GOT3 (cell line): Measurements from ENCODE around the gene OXT.

Experiments used
- DNase-seq: peaks from one replicate; lab custom pipeline; 2025; ENCODE audit warnings: mixed read lengths; lab: John Stamatoyannopoulos, UW

The OXT gene

DNA sequence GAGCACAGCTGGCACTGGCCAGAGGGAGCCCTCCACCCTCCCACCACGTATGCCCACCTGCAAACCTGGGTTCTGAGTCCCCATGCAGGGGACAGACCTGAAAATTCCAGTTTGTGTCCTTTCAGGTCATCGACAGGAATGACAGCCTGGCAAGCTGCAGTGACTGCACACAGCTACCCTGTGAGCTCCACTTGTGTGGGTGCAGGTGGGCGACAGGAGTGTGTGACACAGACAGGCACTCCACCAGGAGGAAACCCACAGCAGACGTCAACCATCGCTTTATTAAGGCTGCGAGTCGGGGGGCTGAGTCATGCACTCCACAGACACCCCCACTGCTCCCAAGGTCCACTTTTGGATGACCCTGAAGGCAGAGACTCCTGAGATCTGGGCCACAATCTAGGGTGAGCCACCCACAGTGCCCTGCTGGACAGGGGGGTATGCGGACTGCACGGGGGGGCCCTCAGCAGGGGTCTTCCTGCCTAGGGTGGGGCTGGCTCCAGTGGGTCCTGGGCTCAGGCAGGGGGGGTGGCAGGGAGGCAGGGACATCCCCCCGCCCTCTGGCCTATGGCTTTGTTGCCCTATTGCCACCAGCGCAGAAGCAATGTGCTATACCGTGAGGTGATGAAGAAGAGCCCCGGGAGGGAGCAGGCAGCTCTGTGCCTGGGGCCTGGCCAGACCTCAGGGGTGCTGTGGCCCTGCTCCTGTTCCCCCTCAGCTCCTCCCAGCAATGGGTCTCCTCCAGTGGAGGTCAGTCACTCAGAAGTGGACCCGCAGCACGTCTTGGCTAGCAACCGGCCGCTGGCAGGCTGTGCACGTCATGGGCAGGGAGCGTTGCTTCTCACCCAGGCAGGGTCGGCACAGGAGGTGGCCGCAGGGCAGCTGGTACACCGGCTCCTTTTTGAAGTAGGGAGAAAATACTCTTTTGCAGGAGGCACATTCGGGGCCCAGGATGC is 38.2 kb downstream of the OXT start:
- DNase-seq, result no peak

DNA sequence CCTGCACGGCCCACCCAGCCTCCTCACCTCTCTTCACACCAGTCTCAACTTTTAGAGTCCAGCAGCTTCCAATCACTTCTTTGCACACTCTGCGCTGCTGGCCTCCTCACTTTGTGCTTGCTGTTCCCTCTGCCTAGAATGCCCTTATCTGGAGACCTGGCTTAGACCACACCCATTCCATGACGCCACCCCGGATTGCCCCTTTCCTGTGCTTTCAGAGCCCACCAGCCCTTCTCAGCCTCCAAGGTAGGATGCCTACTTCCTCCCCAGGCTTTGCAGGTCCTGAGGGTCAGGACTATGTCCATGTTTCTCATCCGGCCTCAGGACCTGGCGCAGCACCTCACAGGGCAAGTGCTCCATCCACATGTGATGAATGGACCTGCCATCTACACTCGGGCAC is 40.1 kb downstream of the OXT start:
- no peak for DNase-seq

DNA sequence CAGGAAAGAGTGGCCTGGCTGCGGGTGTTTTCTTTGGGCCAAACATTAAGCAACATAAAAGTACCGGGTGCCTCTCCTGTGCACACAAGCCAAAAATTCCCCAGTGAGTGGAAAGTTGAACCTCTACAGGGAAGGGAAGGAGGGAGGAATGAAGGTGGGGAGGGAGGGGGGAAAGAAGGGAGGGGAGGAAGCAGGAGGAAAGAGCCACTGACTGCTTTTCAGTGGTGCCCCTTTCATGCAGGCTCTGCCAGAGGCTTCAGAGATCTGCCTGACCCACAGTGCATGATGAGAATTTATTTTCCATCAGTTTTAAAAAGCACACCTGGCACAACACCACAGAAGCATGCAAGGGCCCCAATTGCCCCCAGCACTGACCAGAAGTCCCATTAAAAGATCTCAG is 40.6 kb downstream of the OXT start:
- no peak for DNase-seq

DNA sequence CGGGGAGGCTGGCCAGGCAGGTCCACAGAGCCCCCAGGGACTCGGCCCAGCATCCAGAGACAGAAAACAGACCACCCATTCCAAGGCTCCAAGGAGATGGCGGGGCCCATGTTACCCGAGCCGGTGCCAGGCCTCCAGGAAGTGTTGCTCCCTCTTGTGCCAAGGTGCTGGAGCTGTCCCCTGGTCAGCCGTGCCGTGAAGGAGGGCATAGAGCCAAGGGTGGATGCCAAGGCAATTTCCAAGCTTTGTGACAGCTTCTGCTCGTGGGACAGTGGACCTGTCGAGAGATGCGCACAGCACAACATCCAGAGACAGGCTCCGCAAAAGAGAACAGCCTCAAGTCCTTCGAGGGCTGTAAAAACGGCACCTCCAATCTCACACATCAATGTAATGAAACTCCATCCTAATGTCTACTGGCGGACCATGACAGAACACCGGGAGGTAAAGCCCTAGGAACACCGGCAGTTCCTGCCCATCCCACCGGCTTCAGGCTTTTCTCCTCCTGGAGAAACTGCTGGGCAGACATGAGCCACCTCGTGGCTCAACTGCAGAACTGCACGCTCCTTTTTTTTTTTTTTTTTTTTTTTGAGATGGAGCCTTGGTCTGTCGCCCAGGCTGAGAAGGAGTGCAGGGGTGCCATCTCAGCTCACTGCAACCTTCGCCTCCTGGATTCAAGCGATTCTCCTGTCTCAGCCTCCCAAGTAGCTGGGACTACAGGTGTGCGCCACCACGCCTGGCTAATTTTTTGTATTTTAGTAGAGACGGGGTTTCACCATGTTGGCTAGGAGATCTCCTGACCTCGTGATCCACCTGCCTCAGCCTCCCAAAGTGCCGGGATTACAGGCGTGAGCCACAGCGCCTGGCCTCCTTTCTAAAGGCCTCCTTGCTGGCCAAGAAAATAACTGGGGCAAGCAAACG is 44.0 kb downstream of the OXT start:
- no peak for DNase-seq

DNA sequence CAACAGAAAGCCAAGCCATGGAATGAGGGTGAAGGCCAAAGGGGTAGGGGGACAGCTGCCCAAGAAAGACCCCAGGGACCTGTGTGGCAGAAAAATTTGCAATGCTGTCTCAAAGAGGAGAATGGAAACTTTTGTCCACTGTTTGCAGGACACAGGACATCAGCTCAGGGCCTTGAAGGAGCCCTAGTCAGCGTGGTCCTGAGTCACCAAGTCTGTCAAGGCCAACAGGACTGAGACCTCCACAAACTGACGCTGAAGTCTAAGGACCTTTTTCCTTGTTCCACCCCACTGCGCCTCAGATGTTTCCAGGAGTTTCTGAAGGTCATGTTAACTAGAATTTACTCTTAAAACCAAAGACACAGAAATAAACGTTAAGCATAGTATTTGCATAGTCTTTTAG is 44.9 kb downstream of the OXT start:
- no peak for DNase-seq

DNA sequence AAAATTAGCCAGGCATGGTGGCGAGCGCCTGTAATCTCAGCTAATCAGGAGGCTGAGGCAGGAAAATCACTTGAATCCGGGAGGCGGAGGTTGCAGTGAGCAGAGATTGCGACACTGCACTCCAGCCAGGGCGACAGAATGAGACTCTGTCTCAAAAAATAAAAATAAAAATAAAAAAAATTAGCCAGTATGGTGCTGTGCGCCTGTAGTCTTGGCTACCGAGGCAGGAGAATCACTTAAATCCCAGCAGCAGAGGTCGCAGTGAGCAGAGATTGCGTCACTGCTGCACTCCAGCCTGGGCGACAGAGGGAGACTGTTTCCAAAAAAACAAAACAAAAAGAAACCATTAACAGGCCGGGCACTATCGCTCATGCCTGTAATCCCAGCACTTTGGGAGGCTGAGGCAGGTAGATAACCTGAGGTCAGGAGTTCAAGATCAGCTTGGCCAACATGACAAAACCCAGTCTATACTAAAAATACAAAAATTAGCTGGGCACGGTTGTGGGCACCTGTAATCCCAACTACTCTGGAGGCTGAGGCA is 46.5 kb downstream of the OXT start:
- peak; percentile 41 for DNase-seq

DNA sequence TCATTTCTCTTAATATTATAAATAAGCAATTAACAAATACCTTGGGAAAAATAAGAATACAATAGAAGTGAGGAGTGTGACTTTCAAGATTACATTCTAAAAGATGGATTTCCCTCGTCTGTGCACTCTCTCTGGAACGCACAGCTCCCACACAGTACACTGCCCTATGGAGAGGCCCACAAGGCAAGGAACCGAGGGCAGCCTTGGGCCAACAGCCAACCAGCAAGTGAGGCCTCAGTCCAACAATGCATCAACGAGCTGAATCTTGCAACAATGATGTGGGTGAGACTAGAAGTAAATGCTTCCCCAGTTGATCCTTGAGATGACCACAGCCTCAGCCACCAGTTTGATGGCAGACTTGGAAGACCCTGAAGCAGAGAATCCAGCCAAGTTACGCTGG is 47.6 kb downstream of the OXT start:
- no peak for DNase-seq

DNA sequence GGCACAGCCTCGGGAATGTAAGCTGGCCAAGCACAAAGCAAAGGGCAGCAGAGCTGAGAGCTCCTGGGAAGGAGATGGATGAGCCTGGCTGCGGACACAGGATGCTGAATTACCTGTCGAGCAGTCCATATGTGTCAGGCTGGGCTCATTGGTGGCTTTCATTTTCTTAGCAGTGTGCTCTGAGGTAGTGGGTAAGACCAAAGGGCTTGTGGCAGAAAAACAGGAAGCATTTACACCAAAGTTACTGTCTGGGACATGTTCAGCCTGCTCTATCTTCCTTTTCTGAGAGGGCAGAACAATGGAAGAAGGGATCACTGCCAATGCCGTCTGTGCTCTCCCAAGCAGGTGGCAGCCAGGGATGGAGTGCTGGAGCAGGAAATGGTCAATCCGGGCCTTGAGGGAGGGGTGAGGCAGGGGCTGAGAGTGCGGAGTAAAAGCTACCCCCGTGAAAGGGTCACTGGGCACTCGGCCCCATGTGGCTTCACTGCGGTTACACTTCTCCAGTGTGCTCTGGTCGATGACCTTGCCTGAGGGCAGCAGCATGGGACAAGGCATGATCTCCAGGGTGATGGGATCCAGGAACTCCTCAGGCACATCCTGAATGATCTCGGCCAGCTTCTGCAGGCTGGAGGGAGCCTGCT is 50.0 kb downstream of the OXT start:
- no peak for DNase-seq
